UCSD-AML1 (cell line): ENCODE measurements around the gene MED12L.
"Not testable (repeated sequence)": the region's sequence is repeated elsewhere in the genome, so short reads cannot be mapped to it uniquely, and the experiment has no call there.

Experiments
- DNase-seq: peaks from one replicate; lab custom pipeline; 2025; ENCODE audit not compliant: unreplicated experiment; lab: John Stamatoyannopoulos, UW

MED12L gene

GRCh38 chr3:151230646-151231045 is 145.2 kb downstream of the MED12L start:
- no peak for DNase-seq

GRCh38 chr3:151232403-151232802 is 146.9 kb downstream of the MED12L start:
- not testable (repeated sequence) for DNase-seq

GRCh38 chr3:151232991-151233390 is 147.5 kb downstream of the MED12L start:
- no peak for DNase-seq

- no peak for DNase-seq
These were observed 149.4 kb downstream of the MED12L start for GRCh38 chr3:151234825-151235224.

GRCh38 chr3:151236316-151236715 is 150.9 kb downstream of the MED12L start:
- DNase-seq = no peak

GRCh38 chr3:151236736-151237135 is 151.3 kb downstream of the MED12L start:
- DNase-seq = no peak

- not testable (repeated sequence) for DNase-seq
These were observed 156.5 kb downstream of the MED12L start for GRCh38 chr3:151242006-151242405.

GRCh38 chr3:151248772-151249337 is 163.4 kb downstream of the MED12L start:
- DNase-seq = no peak

GRCh38 chr3:151256749-151257148 is 171.3 kb downstream of the MED12L start:
- no peak for DNase-seq

- DNase-seq = no peak
These were observed 174.2 kb downstream of the MED12L start for GRCh38 chr3:151259664-151260063.

GRCh38 chr3:151262871-151263525 is 177.5 kb downstream of the MED12L start:
- DNase-seq = no peak

- DNase-seq = no peak
These were observed 179.1 kb downstream of the MED12L start for GRCh38 chr3:151264605-151265004.

GRCh38 chr3:151265166-151265565 is 179.7 kb downstream of the MED12L start:
- no peak for DNase-seq

GRCh38 chr3:151265866-151266265 is 180.4 kb downstream of the MED12L start:
- no peak for DNase-seq

- no peak for DNase-seq
These were observed 181.6 kb downstream of the MED12L start for GRCh38 chr3:151267066-151267465.

- DNase-seq = no peak
These were observed 183.1 kb downstream of the MED12L start for GRCh38 chr3:151268267-151269235.

- no peak for DNase-seq
These were observed 184.2 kb downstream of the MED12L start for GRCh38 chr3:151269631-151270030.

- no peak for DNase-seq
These were observed 189.6 kb downstream of the MED12L start for GRCh38 chr3:151275091-151275490.

GRCh38 chr3:151276038-151276686 is 190.7 kb downstream of the MED12L start:
- DNase-seq = no peak

- DNase-seq = no peak
These were observed 191.2 kb downstream of the MED12L start for GRCh38 chr3:151276687-151277042.

- DNase-seq = no peak
These were observed 192.8 kb downstream of the MED12L start, which contains the start of gene P2RY14 for GRCh38 chr3:151278230-151278629. P2RY14 (minus strand) TSS chr3:151278542; CDS start chr3:151214316, 64,226 bp downstream.
